Endothelial cell of umbilical vein (primary cell): ENCODE data around the gene MAT2A. TPM values are rescaled to one million over a fixed set of nuclear protein-coding genes. Genes with fewer than 3 reads are reported as not detected.

Experiments
- BruUV-seq: library from RNA; stranded (reverse); fragments of 400-500 nt; replicated peaks from 2 replicates; lab custom pipeline; 2021; lab: Mats Ljungman, UMichigan
- CTCF ChIA-PET: fragments of 300-600, 350-600 bp; sonication (Branson Sonifier 250); formaldehyde crosslinking; loops from one replicate; lab custom pipeline; 2021; ENCODE audit warnings: antibody characterized with exemption, inconsistent platforms; lab: Charles Lee
- POLR2A ChIA-PET: fragments of 300-600, 350-600 bp; sonication (Branson Sonifier 250); formaldehyde crosslinking; loops from one replicate; lab custom pipeline; 2021; ENCODE audit warnings: antibody characterized with exemption, inconsistent platforms; lab: Charles Lee
- DNase-seq: peaks from one replicate; pipeline ENCODE4 v3.0.0-alpha.2; 2011; ENCODE audit warnings: low read depth, low spot score
- FAIRE-seq: peaks from 2 replicates; lab custom pipeline; 2011; peaks lifted over from hg19 to GRCh38; lab: Jason Lieb, UNC
- H2AFZ ChIP-seq: 2 replicates; pipeline ENCODE4 v1.6.0; 2012; ENCODE audit warnings: low read depth, low read length, control low read depth, inconsistent platforms
- H3K27ac ChIP-seq: 2 replicates; pipeline ENCODE4 v1.5.1; 2011; ENCODE audit warnings: low read depth, mild to moderate bottlenecking, control low read depth, low read length, moderate library complexity; ENCODE audit not compliant: insufficient read depth
- H3K27me3 ChIP-seq, 2 experiments: 2 replicates each; pipeline versions ENCODE4 v1.6.0 to v1.6.1; 2011; ENCODE audit warnings: low read length in 2 of 2, mixed read lengths in 1 of 2; ENCODE audit not compliant: control insufficient read depth in 2 of 2, insufficient read depth in 2 of 2
- H3K36me3 ChIP-seq, 2 experiments: 2 replicates in 1 of 2; 3 replicates in 1 of 2; pipeline ENCODE4 v1.5.1; 2011; ENCODE audit warnings: low read length in 2 of 2, mild to moderate bottlenecking in 1 of 2, moderate library complexity in 1 of 2; ENCODE audit not compliant: control insufficient read depth in 2 of 2, insufficient read depth in 2 of 2; ENCODE audit errors: extremely low read depth in 1 of 2
- H3K4me1 ChIP-seq: 3 replicates; pipeline ENCODE4 v1.5.1; 2011; ENCODE audit warnings: mild to moderate bottlenecking, low read length; ENCODE audit not compliant: control insufficient read depth, insufficient read depth; ENCODE audit errors: extremely low read depth
- H3K4me2 ChIP-seq: 2 replicates; pipeline ENCODE4 v1.6.1; 2011; ENCODE audit warnings: low read length, control low read depth, mixed read lengths; ENCODE audit not compliant: insufficient read depth
- H3K4me3 ChIP-seq, 3 experiments: fragments of 200-600 bp in 1 of 3; sonication (generic), shearing (Covaris generic) in 1 of 3; replicated peaks in 1 of 3; 2 replicates each; pipeline ENCODE4 v1.5.1; 2011 to 2016; ENCODE audit warnings: control low read depth in 3 of 3, low read length in 3 of 3, mild to moderate bottlenecking in 2 of 3, inconsistent platforms in 1 of 3, low read depth in 1 of 3, moderate library complexity in 1 of 3; ENCODE audit not compliant: insufficient read depth in 1 of 3
- H3K79me2 ChIP-seq: 2 replicates; pipeline ENCODE4 v1.6.0; 2012; ENCODE audit warnings: low read length, inconsistent platforms; ENCODE audit not compliant: control insufficient read depth, insufficient read depth
- H3K9ac ChIP-seq: replicated peaks from 2 replicates; pipeline ENCODE3; 2011; ENCODE audit warnings: low read length, control low read depth; ENCODE audit not compliant: insufficient read depth; ENCODE audit errors: extremely low read depth
- H3K9me1 ChIP-seq: replicated peaks from 3 replicates; pipeline ENCODE4 v1.6.0; 2011; ENCODE audit warnings: mild to moderate bottlenecking, low read length; ENCODE audit not compliant: control insufficient read depth, insufficient read depth; ENCODE audit errors: extremely low read depth
- H3K9me3 ChIP-seq: replicated peaks from 2 replicates; pipeline ENCODE4 v1.5.1; 2012; ENCODE audit warnings: low read length, inconsistent platforms; ENCODE audit not compliant: control insufficient read depth, insufficient read depth
- H4K20me1 ChIP-seq: replicated peaks from 2 replicates; pipeline ENCODE3; 2011; ENCODE audit warnings: mild to moderate bottlenecking, low read length; ENCODE audit not compliant: control insufficient read depth, insufficient read depth; ENCODE audit errors: extremely low read depth
- GATA2 ChIP-seq: IDR thresholded peaks from 2 replicates; pipeline ENCODE4 v1.7.0; 2011; ENCODE audit warnings: low read depth, mild to moderate bottlenecking, moderate library complexity, mixed read lengths, low read length; ENCODE audit not compliant: insufficient read length, insufficient read depth
- JUN ChIP-seq: IDR thresholded peaks from 2 replicates; pipeline ENCODE4 v1.6.1; 2011; ENCODE audit warnings: borderline replicate concordance, low read depth; ENCODE audit not compliant: insufficient read length, insufficient read depth
- MYC ChIP-seq: IDR thresholded peaks from one replicate; pipeline ENCODE4 v1.6.1; 2011; ENCODE audit warnings: mild to moderate bottlenecking, low read depth, low read length
- POLR2A ChIP-seq: IDR thresholded peaks from 2 replicates; pipeline ENCODE4 v1.6.1; 2012; ENCODE audit warnings: low read depth, mild to moderate bottlenecking, control low read depth, low read length
- POLR2AphosphoS5 ChIP-seq: IDR thresholded peaks from 2 replicates; pipeline ENCODE4 v1.6.1; 2012; ENCODE audit warnings: low read depth, mild to moderate bottlenecking, control low read depth, low read length, moderate library complexity; ENCODE audit not compliant: insufficient read depth
- dilution Hi-C: fragments of 300-500 bp; cut with MboI; formaldehyde crosslinking; loops from one replicate; pipeline ENCODE4 v1.15.0; 2019; ENCODE audit warnings: low sequenced_read_pairs; ENCODE audit not compliant: extremely low pct_ligation_motif_present
- intact Hi-C: fragments of 100-400 bp; cut with micrococcal nuclease; formaldehyde crosslinking; loops from one replicate; pipeline ENCODE4 v1.10.0; 2022
- polyA plus RNA-seq, 4 experiments: library from polyadenylated mRNA; depleted of rRNA in 3 of 4; stranded (reverse) in 3 of 4; unstranded in 1 of 4; fragments of >200 nt; gene quantifications; 2 replicates each; pipeline versions ENCODE4 v1.2.1 to v1.2.3, GENCODE V29; 2011 to 2012; ENCODE audit warnings: missing spikeins in 1 of 4
- small RNA-seq: library from RNA; depleted of rRNA; stranded (forward); fragments of <200 nt; gene quantifications from one replicate; pipeline ENCODE3, GENCODE V24; 2012; ENCODE audit warnings: low replicate concordance, low read depth; ENCODE audit not compliant: insufficient read depth, insufficient read length
- total RNA-seq: library from RNA; stranded (reverse); gene quantifications from 2 replicates; pipeline ENCODE4 v1.2.3, GENCODE V29; 2021

Gene MAT2A
- total and polyA plus RNA-seq, 2 donors (not counting 3 experiments of a cell fraction or from before 2014, with no cell fraction given), result 172 to 257 TPM

- no peaks in the 10 kb centered on the region for H3K9me3 ChIP-seq
- H3K79me2 ChIP-seq, result peaks cover 38% of the 10 kb centered on the region
- intact Hi-C loops, result no loop called here
- H3K27me3 ChIP-seq, result no peaks in the 10 kb centered on the region
- ChIA-PET CTCF (interaction anchor here (1.6 kb wide), 1 partner anchor 10 kb away, joined by 3 read pairs; the partner anchor contains the start of gene TMEM150A), POLR2A (no interaction called here)
- no TSS peak for BruUV-seq
- dilution Hi-C loops, result no loop called here
- no peak overlapping the region for H3K4me2 ChIP-seq
- no peaks in the 10 kb centered on the region for H3K9me1 ChIP-seq
- peaks cover 48% of the 10 kb centered on the region for H3K4me1 ChIP-seq
- no peak overlapping the region for H2AFZ ChIP-seq
- H3K4me3 ChIP-seq, result no peak overlapping the region
- peaks cover 0 to 20% of the 10 kb centered on the region in 2 experiments for H3K36me3 ChIP-seq
- DNase-seq (no peak), FAIRE-seq (no peak)
- H3K27ac ChIP-seq, result no peak overlapping the region
- H3K9ac ChIP-seq, result no peak overlapping the region
- no peaks in the 10 kb centered on the region for H4K20me1 ChIP-seq
- TF ChIP-seq POLR2A (no peak), MYC (no peak), GATA2 (no peak), POLR2AphosphoS5 (no peak), JUN (no peak)
Observed at GRCh38 chr2:85593023-85593422, 54.1 kb downstream of the MAT2A start.

Small RNAs within 50 kb of the gene (small RNA-seq; reads per million reads assigned to genes)
- gene RN7SL126P, result not detected

Other genes starting within 250 kb of the MAT2A start
- 119 and 140 TPM in 2 replicates for gene TGOLN2, start 211.2 kb upstream of the MAT2A start, total RNA-seq
- gene TGOLN2, start 211.2 kb upstream of the MAT2A start, polyA plus RNA-seq, result 98.2 and 112 TPM in 2 replicates
- 49.9 and 59.1 TPM in 2 replicates for gene RETSAT, start 184.6 kb upstream of the MAT2A start, total RNA-seq
- gene RETSAT, start 184.6 kb upstream of the MAT2A start, polyA plus RNA-seq, result 41.6 and 43.8 TPM in 2 replicates
- gene ELMOD3, start 184.4 kb upstream of the MAT2A start, total RNA-seq, result 12.3 and 18.5 TPM in 2 replicates
- gene ELMOD3, start 184.4 kb upstream of the MAT2A start, polyA plus RNA-seq, result 22.0 and 22.4 TPM in 2 replicates
- gene CAPG, start 128.8 kb upstream of the MAT2A start, total RNA-seq, result 103 and 115 TPM in 2 replicates
- gene CAPG, start 128.8 kb upstream of the MAT2A start, polyA plus RNA-seq, result 104 and 107 TPM in 2 replicates
- gene SH2D6, start 120.5 kb upstream of the MAT2A start, total RNA-seq, result 0.39 and 0.53 TPM in 2 replicates
- not detected in 2 replicates for gene SH2D6, start 120.5 kb upstream of the MAT2A start, polyA plus RNA-seq
- 44.5 and 48.0 TPM in 2 replicates for gene GGCX, start 22.3 kb downstream of the MAT2A start, total RNA-seq
- 58.9 and 62.7 TPM in 2 replicates for gene GGCX, start 22.3 kb downstream of the MAT2A start, polyA plus RNA-seq
- gene VAMP8, start 38.4 kb downstream of the MAT2A start, total RNA-seq, result 35.8 and 39.0 TPM in 2 replicates
- gene VAMP8, start 38.4 kb downstream of the MAT2A start, polyA plus RNA-seq, result 68.7 and 73.1 TPM in 2 replicates
- 164 and 186 TPM in 2 replicates for gene VAMP5, start 45.3 kb downstream of the MAT2A start, total RNA-seq
- gene VAMP5, start 45.3 kb downstream of the MAT2A start, polyA plus RNA-seq, result 624 and 648 TPM in 2 replicates
- gene RNF181, start 56.6 kb downstream of the MAT2A start, total RNA-seq, result 133 and 142 TPM in 2 replicates
- gene RNF181, start 56.6 kb downstream of the MAT2A start, polyA plus RNA-seq, result 629 and 643 TPM in 2 replicates
- gene TMEM150A, start 63.5 kb downstream of the MAT2A start, total RNA-seq, result 14.6 and 17.7 TPM in 2 replicates
- gene TMEM150A, start 63.5 kb downstream of the MAT2A start, polyA plus RNA-seq, result 35.7 and 44.9 TPM in 2 replicates
- gene C2orf68, start 72.9 kb downstream of the MAT2A start, total RNA-seq, result 23.0 and 27.4 TPM in 2 replicates
- 17.4 and 20.9 TPM in 2 replicates for gene C2orf68, start 72.9 kb downstream of the MAT2A start, polyA plus RNA-seq
- gene USP39, start 77.0 kb downstream of the MAT2A start, total RNA-seq, result 58.3 and 64.5 TPM in 2 replicates
- gene USP39, start 77.0 kb downstream of the MAT2A start, polyA plus RNA-seq, result 57.8 TPM in 2 replicates
- gene SFTPB, start 129.0 kb downstream of the MAT2A start, total RNA-seq, result not detected in 2 replicates
- gene SFTPB, start 129.0 kb downstream of the MAT2A start, polyA plus RNA-seq, result not detected in 2 replicates
- gene GNLY, start 155.2 kb downstream of the MAT2A start, total RNA-seq, result not detected in 2 replicates
- gene GNLY, start 155.2 kb downstream of the MAT2A start, polyA plus RNA-seq, result not detected in 2 replicates
- 12.7 and 12.8 TPM in 2 replicates for gene ATOH8, start 214.8 kb downstream of the MAT2A start, total RNA-seq
- gene ATOH8, start 214.8 kb downstream of the MAT2A start, polyA plus RNA-seq, result 10.3 and 13.8 TPM in 2 replicates